Thoracic aorta (tissue), 2 donors: ENCODE results near the gene FOXF2. TPM values are rescaled to one million over a fixed set of nuclear protein-coding genes. Genes with fewer than 3 reads are reported as not detected.
A peak's percentile ranks its signal among the peaks of the same experiment; 100 is the strongest.

Experiments
- ATAC-seq: fragments of 150-250 bp; one replicate; pipeline ENCODE4 v1.8.0; 2017; ENCODE audit warnings: low read depth; ENCODE audit not compliant: insufficient number of reproducible peaks, low FRiP score
- DNase-seq: peaks from one replicate; pipeline ENCODE4 v3.0.0-alpha.2; 2020; ENCODE audit warnings: low spot score
- H3K27ac ChIP-seq, 2 donors: fragments of 200-600 bp; sonication (generic); 1 replicate in 1 of 2; 2 replicates in 1 of 2; pipeline ENCODE4 v1.5.1; 2016; ENCODE audit warnings: mild to moderate bottlenecking in 2 of 2, moderate library complexity in 2 of 2
- H3K27me3 ChIP-seq: fragments of 200-600 bp; sonication (generic); replicated peaks from 2 replicates; pipeline ENCODE4 v1.6.0; 2016; ENCODE audit warnings: mild to moderate bottlenecking; ENCODE audit not compliant: insufficient read depth
- H3K36me3 ChIP-seq: fragments of 200-600 bp; sonication (generic); one replicate; pipeline ENCODE4 v1.5.1; 2016
- H3K4me1 ChIP-seq, 2 donors: fragments of 200-600 bp; sonication (generic); 1 replicate in 1 of 2; 2 replicates in 1 of 2; pipeline versions ENCODE4 v1.5.1 to v1.6.0; 2016; ENCODE audit warnings: low read depth in 2 of 2, mild to moderate bottlenecking in 1 of 2; ENCODE audit not compliant: control insufficient read depth in 1 of 2
- H3K4me3 ChIP-seq: fragments of 200-600 bp; sonication (generic); 2 replicates; pipeline ENCODE4 v1.5.1; 2016; ENCODE audit warnings: mild to moderate bottlenecking
- H3K9me3 ChIP-seq: fragments of 200-600 bp; sonication (generic); 2 replicates; pipeline ENCODE4 v1.5.1; 2016
- CTCF ChIP-seq: fragments of 200-600 bp; sonication (generic); IDR thresholded peaks from one replicate; pipeline ENCODE4 v1.5.1; 2019; ENCODE audit warnings: antibody characterized with exemption
- total RNA-seq, 2 donors: library from RNA; depleted of rRNA; stranded (reverse); fragments of >200 nt; gene quantifications; one replicate each; pipeline versions ENCODE4 v1.1.0 to v1.2.3, GENCODE V29; 2016

FOXF2 gene
- total RNA-seq, 2 donors from 2014 or later = 0.41 TPM; not detected in 1

GRCh38 chr6:1382331-1382882 lies 7.0 kb upstream of the FOXF2 start:
- Histone ChIP-seq H3K4me3 (peak overlapping the region; percentile 59), H3K9me3 (no peaks in the 10 kb centered on the region), H3K27ac (no peak overlapping the region), H3K27me3 (peaks cover 48% of the 10 kb centered on the region), H3K36me3 (no peaks in the 10 kb centered on the region), H3K4me1 (peaks cover 11 to 45% of the 10 kb centered on the region in 2 donors)
- DNase-seq (no peak), ATAC-seq (no peak)
- TF ChIP-seq CTCF = no peak

DNA sequence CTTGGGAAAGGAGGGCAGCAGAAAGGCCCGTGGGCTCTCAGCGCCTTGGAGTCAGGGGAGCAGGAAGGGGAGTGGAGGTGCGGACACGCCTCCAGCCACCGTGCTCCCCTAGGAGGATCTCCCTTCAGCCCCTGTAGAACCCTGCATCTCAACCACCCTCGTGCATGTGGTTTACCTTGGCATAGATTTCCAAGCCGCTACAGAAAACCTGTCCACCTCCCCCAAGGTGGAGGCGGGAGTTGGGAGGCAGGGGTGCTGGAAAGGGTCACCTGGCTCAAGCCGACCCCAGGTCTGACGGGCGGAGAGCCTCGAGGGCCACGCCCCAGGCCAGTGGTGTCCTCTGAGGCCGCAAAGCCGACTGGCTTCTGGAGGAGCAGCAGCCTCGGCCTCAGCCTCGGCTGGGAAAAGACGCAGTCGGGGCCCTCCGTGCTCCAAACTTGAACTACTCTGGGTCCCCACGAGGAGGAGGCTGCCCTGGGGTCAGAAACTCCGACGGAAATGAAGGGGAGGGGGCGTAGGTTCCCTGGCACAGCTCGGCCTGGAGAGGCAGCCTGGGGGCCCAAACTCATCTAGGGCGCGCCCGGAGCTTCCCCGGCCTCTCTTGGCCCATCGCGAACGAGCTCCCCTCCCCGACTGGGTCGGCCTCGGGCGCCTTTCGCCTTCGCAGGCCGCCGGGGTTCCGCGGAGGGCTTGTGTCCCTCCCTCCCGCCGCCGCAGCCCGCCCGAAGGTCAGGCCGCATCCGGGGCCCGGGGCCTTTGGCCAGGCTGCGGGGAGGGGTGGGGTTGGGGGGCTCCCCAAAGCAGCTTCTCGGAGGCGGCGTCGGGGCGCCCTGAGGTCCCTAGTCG lies 6.3 kb upstream of the FOXF2 start:
- no peaks in the 10 kb centered on the region for H3K36me3 ChIP-seq
- ATAC-seq (no peak), DNase-seq (no peak)
- H3K27me3 ChIP-seq = peaks cover 41% of the 10 kb centered on the region
- H3K9me3 ChIP-seq = no peaks in the 10 kb centered on the region
- no peak overlapping the region for H3K4me3 ChIP-seq
- H3K27ac ChIP-seq = no peak overlapping the region
- no peak for TF ChIP-seq CTCF
- peaks cover 11 to 42% of the 10 kb centered on the region in 2 donors for H3K4me1 ChIP-seq

DNA sequence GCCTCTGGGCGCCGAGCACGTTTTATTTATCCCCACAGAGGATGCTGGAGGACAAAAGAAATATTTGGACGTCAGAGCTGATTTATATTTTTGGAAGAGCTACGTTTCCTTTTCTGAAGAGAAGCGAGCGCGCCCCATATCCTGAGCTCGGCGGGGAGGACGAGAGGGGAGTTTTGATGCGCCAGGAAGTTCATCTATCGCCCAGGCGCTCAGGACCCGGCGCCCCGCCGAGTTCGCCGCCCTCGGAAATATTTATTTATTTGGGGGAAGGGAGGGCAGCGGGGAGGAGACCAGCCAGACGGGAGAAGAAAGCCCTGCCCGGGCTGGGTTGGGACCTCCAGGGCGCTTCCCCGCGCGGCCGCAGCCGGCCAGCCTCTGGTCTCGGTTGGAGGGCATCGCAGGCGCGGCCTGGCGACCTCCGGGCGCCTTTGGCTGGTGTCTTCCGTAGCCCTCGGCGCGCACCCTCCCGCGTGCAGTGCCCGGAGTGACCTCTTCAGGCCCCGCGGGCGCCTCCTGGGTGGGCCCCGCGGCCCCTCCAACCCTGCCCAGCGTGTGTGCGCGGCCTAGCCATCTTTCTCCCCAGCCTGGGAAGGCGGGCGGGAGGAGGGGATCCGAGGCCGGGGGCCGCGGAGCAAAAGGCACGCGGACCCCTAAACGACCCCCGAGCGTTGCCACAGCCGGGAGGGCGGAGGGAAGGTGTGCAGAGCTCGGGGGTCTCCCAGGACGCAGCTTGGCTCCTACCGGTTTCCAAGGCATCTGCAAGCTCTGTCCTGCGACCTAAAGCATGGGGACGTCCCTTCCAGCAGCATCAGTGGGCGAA lies 5.4 kb upstream of the FOXF2 start:
- Histone ChIP-seq H3K4me3 (no peak overlapping the region), H3K36me3 (no peaks in the 10 kb centered on the region), H3K27me3 (peaks cover 34% of the 10 kb centered on the region), H3K9me3 (no peaks in the 10 kb centered on the region), H3K27ac (no peak overlapping the region), H3K4me1 (peaks cover 13 to 41% of the 10 kb centered on the region in 2 donors)
- no peak for TF ChIP-seq CTCF
- DNase-seq = no peak
- no peak for ATAC-seq

DNA sequence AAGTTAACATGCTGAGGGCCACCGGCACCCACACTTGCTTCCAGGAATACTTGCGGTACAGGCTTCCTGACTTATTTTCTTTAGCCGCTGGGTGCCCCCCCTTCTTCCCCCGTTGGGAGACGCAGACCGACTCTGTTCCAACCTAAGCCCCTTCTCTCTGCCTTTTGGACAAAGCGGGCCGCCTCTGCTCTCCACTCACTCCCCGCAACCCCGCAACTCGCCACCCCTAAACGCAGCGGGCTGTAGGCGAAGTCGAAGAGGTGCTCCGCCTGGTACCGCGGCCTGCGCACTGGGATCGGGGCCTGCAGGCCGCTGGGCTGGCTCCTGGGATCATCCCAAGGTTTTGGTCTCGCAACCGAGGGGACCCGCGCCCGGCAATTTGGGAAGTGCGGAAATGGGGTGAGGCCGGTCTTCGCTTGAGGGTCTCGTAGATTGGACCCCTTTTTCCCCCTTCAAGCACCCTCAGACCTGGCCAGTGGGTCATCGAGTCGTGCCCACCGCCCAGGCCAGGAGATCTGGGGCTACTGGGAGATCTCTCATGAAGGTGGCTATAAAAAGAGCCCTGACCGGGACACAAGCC lies 4.7 kb upstream of the FOXF2 start:
- Histone ChIP-seq H3K27ac (no peak overlapping the region), H3K9me3 (no peaks in the 10 kb centered on the region), H3K36me3 (no peaks in the 10 kb centered on the region), H3K4me3 (no peak overlapping the region), H3K27me3 (peaks cover 32% of the 10 kb centered on the region), H3K4me1 (peaks cover 12 to 37% of the 10 kb centered on the region in 2 donors)
- DNase-seq = no peak
- ATAC-seq = no peak
- TF ChIP-seq CTCF = no peak
